GM12872 (cell line): Measurements from ENCODE around the gene PDE3A.

Experiments
- TF ChIP-seq, protein P1 (sequence below): IDR thresholded peaks from 3 replicates; pipeline ENCODE4 v1.5.1; 2011; ENCODE audit warnings: low read depth, mild to moderate bottlenecking, low read length, moderate library complexity; ENCODE audit not compliant: insufficient read depth

The PDE3A gene

DNA sequence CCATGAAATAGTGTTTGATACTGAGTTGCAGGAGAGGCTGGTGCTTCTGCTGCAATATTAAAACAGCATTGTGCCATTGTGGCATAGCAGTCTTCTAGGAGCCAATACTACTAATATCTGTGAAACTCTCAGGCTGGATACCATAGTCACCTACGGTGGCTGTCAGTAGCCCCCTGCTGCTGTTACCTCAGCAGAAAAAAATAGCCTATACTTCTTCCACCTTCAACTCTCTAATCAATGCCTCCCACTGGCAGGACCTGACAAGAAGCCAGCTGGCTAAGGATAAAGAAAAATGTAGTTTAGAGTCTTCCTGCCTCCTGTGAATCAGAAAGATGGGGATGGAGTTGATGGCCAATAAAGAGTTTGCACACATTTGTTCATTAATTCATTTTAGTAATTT, 91.6 kb downstream of the PDE3A start:
- TF ChIP-seq, protein P1, sequence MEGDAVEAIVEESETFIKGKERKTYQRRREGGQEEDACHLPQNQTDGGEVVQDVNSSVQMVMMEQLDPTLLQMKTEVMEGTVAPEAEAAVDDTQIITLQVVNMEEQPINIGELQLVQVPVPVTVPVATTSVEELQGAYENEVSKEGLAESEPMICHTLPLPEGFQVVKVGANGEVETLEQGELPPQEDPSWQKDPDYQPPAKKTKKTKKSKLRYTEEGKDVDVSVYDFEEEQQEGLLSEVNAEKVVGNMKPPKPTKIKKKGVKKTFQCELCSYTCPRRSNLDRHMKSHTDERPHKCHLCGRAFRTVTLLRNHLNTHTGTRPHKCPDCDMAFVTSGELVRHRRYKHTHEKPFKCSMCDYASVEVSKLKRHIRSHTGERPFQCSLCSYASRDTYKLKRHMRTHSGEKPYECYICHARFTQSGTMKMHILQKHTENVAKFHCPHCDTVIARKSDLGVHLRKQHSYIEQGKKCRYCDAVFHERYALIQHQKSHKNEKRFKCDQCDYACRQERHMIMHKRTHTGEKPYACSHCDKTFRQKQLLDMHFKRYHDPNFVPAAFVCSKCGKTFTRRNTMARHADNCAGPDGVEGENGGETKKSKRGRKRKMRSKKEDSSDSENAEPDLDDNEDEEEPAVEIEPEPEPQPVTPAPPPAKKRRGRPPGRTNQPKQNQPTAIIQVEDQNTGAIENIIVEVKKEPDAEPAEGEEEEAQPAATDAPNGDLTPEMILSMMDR = no peak

- TF ChIP-seq, protein P1 = no peak
Observed at GRCh38 chr12:20460956-20461355, 92.6 kb downstream of the PDE3A start.

DNA sequence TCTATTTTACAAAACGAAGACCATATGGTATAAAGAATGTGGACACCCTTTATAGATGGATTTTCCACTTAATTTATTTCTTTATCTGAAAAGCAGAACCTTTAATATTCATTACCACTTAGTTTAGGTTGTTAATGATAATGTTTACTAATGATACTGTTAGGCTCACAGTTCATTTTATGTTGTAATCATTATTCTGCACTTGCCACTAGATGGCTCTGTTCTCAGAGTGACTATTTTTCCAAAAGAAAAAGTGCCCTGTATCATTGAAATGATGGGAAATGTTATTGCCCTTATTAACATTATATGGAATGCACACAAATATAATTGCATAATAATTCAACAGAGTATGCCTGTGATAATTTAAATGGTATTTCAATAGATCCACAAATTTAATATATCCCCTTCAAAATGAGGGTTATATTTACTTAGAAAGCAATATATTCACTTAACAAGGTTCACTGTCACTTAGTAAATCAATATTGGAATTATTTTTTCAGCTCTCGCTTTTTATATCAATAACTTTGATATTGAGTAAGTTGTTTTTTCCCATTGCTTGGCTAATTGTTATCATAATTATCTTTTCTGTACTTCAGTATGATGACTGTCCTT, 95.7 kb downstream of the PDE3A start:
- TF ChIP-seq, protein P1 = peak; percentile 43; the same call in 2 of the 3 replicates

- TF ChIP-seq, protein P1 = no peak
Observed at GRCh38 chr12:20469300-20469699, 101.0 kb downstream of the PDE3A start.

GRCh38 chr12:20469756-20470155, 101.4 kb downstream of the PDE3A start:
- TF ChIP-seq, protein P1 = no peak

DNA sequence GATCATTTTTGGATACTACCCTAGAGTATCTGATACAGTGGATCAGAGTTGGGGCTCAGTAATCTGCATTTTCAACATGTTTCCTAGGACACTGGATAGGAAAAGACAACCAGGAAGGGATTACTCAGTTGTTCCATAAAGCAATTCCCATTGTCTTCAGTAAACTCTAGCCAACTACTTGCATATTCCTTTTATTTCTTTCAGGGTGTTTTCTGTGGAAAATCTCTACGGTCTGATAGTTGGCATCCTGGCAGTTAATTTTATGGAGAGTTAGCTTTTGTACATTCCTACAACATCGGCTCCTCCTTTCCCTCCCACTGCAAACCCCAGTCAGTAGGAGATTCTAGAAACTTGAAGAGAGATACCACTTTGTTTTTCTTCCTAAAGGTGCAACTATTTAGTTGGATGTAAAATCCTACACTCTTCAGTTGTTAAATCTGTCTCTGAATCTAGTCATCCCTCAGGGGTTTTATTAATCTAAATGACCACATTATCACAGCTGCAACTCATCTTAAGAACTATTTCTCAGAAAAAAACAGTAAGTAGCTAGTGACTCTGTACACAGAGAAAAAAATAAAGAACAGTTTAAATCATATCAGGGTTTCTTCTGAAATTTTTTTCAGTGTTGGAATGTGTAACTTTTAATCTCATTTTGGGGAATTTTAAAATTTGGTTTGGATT, 103.9 kb downstream of the PDE3A start:
- TF ChIP-seq, protein P1 = no peak

DNA sequence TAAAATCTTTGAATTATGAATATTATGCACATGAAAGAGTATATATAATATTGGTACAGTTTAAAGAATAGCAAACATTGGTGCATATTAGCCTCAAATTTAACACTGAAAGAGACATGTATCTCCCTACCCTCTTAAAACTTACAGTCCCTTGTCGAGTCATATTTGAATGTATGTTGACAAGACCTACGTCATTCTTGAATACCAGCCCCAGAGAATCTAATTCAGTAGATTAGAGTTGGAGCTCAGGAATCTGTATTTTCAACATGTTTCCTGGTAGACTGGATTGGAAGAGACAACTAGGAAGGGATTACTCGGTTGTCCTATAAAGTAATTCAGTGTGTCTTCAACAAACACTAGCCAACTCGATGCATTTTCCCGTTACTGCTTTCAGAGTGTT, 104.8 kb downstream of the PDE3A start:
- TF ChIP-seq, protein P1 = no peak
